A549 (cell line): ENCODE data around the gene MAP3K19. TPM values are rescaled to one million over a fixed set of nuclear protein-coding genes. Genes with fewer than 3 reads are reported as not detected.
A peak's percentile ranks its signal among the peaks of the same experiment; 100 is the strongest.

ENCODE experiments used
- ATAC-seq, 2 experiments: fragments of 200-7000 bp in 1 of 2; fragments of >200 bp in 1 of 2; cut with Nextera tagmentation in 1 of 2; cut with Tn5 transposase in 1 of 2; 3 replicates each; pipeline versions ENCODE4 v1.8.0 to v1.9.1; 2018 to 2020; ENCODE audit warnings: mild to moderate bottlenecking in 1 of 2, moderate library complexity in 1 of 2
- CTCF ChIA-PET: fragments of 300-600 bp; sonication (Branson Sonifier 250); formaldehyde crosslinking; extraction: SDS; loops from one replicate; lab custom pipeline; 2021; ENCODE audit warnings: antibody characterized with exemption, inconsistent platforms; lab: Yijun Ruan, JAX
- POLR2A ChIA-PET: fragments of 350-600 bp; formaldehyde crosslinking; extraction: SDS; loops from one replicate; lab custom pipeline; 2021; ENCODE audit warnings: antibody characterized with exemption, inconsistent platforms; lab: Yijun Ruan, JAX
- DNase-seq, 2 experiments: peaks; one replicate each; pipeline versions ENCODE4 v3.0.0 to v3.0.0-alpha.2; 2011 to 2016; ENCODE audit warnings: low read depth in 1 of 2, low spot score in 1 of 2
- FAIRE-seq: peaks from 2 replicates; lab custom pipeline; 2011; peaks lifted over from hg19 to GRCh38; lab: Jason Lieb, UNC
- H3K27ac ChIP-seq, 2 experiments: fragments of >200 bp; sonication (Bioruptor Twin); formaldehyde crosslinking; 3 replicates each; pipeline ENCODE4 v1.5.1; 2016 to 2017
- H3K4me1 ChIP-seq: fragments of >200 bp; sonication (Bioruptor Twin); formaldehyde crosslinking; 3 replicates; pipeline ENCODE4 v1.6.1; 2016
- H3K4me2 ChIP-seq: fragments of >200 bp; sonication (Bioruptor Twin); formaldehyde crosslinking; 3 replicates; pipeline ENCODE4 v1.6.1; 2016
- H3K4me3 ChIP-seq: fragments of >200 bp; sonication (Bioruptor Twin); formaldehyde crosslinking; 3 replicates; pipeline ENCODE4 v1.5.1; 2016
- H3K9me3 ChIP-seq: fragments of >200 bp; sonication (Bioruptor Twin); formaldehyde crosslinking; 3 replicates; pipeline ENCODE4 v1.6.1; 2016
- BCL3 ChIP-seq: fragments of >200 bp; sonication (Bioruptor Twin); formaldehyde crosslinking; IDR thresholded peaks from 3 replicates; pipeline ENCODE4 v1.6.1; 2016
- BHLHE40 ChIP-seq: IDR thresholded peaks from 2 replicates; pipeline ENCODE4 v1.6.1; 2012; ENCODE audit warnings: low read depth, low read length, inconsistent platforms
- CBX8 ChIP-seq: fragments of 200-600 bp; sonication (generic); IDR thresholded peaks from 2 replicates; pipeline ENCODE4 v1.6.1; 2016
- CHD2 ChIP-seq: fragments of 150-350 bp; IDR thresholded peaks from 2 replicates; pipeline ENCODE4 v1.6.1; 2014; ENCODE audit warnings: low read length; ENCODE audit not compliant: partially characterized antibody
- EHF ChIP-seq: fragments of 250-450 bp; sonication (Bioruptor Pico); IDR thresholded peaks from 2 replicates; pipeline ENCODE4 v1.5.0; 2020; ENCODE audit warnings: mild to moderate bottlenecking
- EHMT2 ChIP-seq: fragments of 200-600 bp; sonication (generic); IDR thresholded peaks from 2 replicates; pipeline ENCODE4 v1.6.1; 2016; ENCODE audit warnings: antibody characterized with exemption, low read depth, mild to moderate bottlenecking, moderate library complexity
- FOSB ChIP-seq: fragments of 250-450 bp; sonication (Bioruptor Pico); IDR thresholded peaks from 2 replicates; pipeline ENCODE4 v1.5.0; 2020; ENCODE audit warnings: mild to moderate bottlenecking, moderate library complexity
- FOXS1 ChIP-seq: fragments of 250-450 bp; sonication (Bioruptor Pico); IDR thresholded peaks from 2 replicates; pipeline ENCODE4 v1.5.0; 2020; ENCODE audit warnings: mild to moderate bottlenecking, moderate library complexity
- HOXA7 ChIP-seq: fragments of 250-450 bp; sonication (Bioruptor Pico); IDR thresholded peaks from 2 replicates; pipeline ENCODE4 v1.5.0; 2020; ENCODE audit warnings: mild to moderate bottlenecking, moderate library complexity
- MAX ChIP-seq: IDR thresholded peaks from 2 replicates; pipeline ENCODE4 v1.6.1; 2012
- MYC ChIP-seq: IDR thresholded peaks from 2 replicates; pipeline ENCODE4 v1.6.1; 2012; ENCODE audit warnings: mild to moderate bottlenecking, inconsistent platforms, low read length, improper control_type of control experiment, borderline replicate concordance
- NR3C1 ChIP-seq: fragments of >200 bp; sonication (Bioruptor Twin); formaldehyde crosslinking; IDR thresholded peaks from 3 replicates; pipeline ENCODE4 v1.6.1; 2017
- RAD21 ChIP-seq, 2 experiments: fragments of >200 bp in 1 of 2; sonication (Bioruptor Twin) in 1 of 2; formaldehyde crosslinking in 1 of 2; IDR thresholded peaks in 1 of 2; conservative IDR thresholded peaks in 1 of 2; 2 replicates in 1 of 2; 3 replicates in 1 of 2; pipeline ENCODE4 v1.6.1; 2012 to 2018; ENCODE audit warnings: inconsistent platforms in 1 of 2
- SMC3 ChIP-seq: fragments of >200 bp; sonication (Bioruptor Twin); formaldehyde crosslinking; IDR thresholded peaks from 3 replicates; pipeline ENCODE4 v1.6.1; 2018; ENCODE audit warnings: inconsistent platforms
- TP53 ChIP-seq: fragments of 250-450 bp; sonication (Bioruptor Pico); IDR thresholded peaks from 2 replicates; pipeline ENCODE4 v1.5.0; 2021; ENCODE audit warnings: mild to moderate bottlenecking, moderate library complexity
- ZC3H11A ChIP-seq: fragments of 450-650 bp; IDR thresholded peaks from 2 replicates; pipeline ENCODE4 v1.6.1; 2014; ENCODE audit warnings: antibody characterized with exemption, mild to moderate bottlenecking
- ZNF302 ChIP-seq: fragments of 250-450 bp; sonication (Bioruptor Pico); IDR thresholded peaks from 2 replicates; pipeline ENCODE4 v1.9.0; 2021; ENCODE audit warnings: inconsistent platforms, mild to moderate bottlenecking, moderate library complexity
- ZSCAN20 ChIP-seq: fragments of 250-450 bp; sonication (Bioruptor Pico); IDR thresholded peaks from 2 replicates; pipeline ENCODE4 v1.8.0; 2022; ENCODE audit warnings: mild to moderate bottlenecking, moderate library complexity
- WGBS: methylation state at CpG from one replicate; pipeline ENCODE4 v1.1.6; 2017; ENCODE audit errors: missing lambda C conversion rate; 5-methylcytosine and 5-hydroxymethylcytosine counted together
- polyA plus RNA-seq, 4 experiments: library from polyadenylated mRNA; depleted of rRNA in 3 of 4; stranded (reverse); fragments of >200 nt; fragmentation: RNase III in 1 of 4; extraction: RNeasy Plus Mini Kit Qiagen cat#74134 plus additional on column Dnase treatment in 1 of 4; gene quantifications; 2 replicates in 3 of 4; 3 replicates in 1 of 4; pipeline ENCODE4 v1.2.3, GENCODE V29; 2011 to 2017
- TF ChIP-seq, protein P1 (sequence below): IDR thresholded peaks from 2 replicates; pipeline ENCODE4 v1.6.1; 2012; ENCODE audit warnings: low read depth, borderline replicate concordance
- TF ChIP-seq, protein P2 (sequence below): fragments of >200 bp; sonication (Bioruptor Twin); formaldehyde crosslinking; IDR thresholded peaks from 3 replicates; pipeline ENCODE4 v1.5.1; 2016
- TF ChIP-seq, protein P3 (sequence below): fragments of 250-450 bp; sonication (Bioruptor Pico); IDR thresholded peaks from 2 replicates; pipeline ENCODE4 v1.5.0; 2021; ENCODE audit warnings: mild to moderate bottlenecking, moderate library complexity, borderline replicate concordance
- TF ChIP-seq, protein P4 (sequence below): IDR thresholded peaks from 2 replicates; pipeline ENCODE4 v1.6.1; 2012

The MAP3K19 gene
- polyA plus RNA-seq, 2 of the 4 experiments (the other 2 are of a cell fraction), result not detected

GRCh38 chr2:135004005-135004746, 43.1 kb downstream of the MAP3K19 start:
- CTCF ChIA-PET, result interaction anchor here (0.6 to 6.3 kb wide), 67 partner anchors 8 to 1386 kb away, joined by 3 to 79 read pairs (median 4); partner anchors contain the start of gene MAP3K19
- FAIRE-seq (no peak), DNase-seq (peak; percentile 63 to 64), ATAC-seq (peak; percentile 98 to 100)
- WGBS, result 13% methylated on average over 17 of the region's 17 CpGs
- Histone ChIP-seq H3K27ac (no peak overlapping the region), H3K4me2 (peak overlapping the region; percentile 54; the same call in 2 of the 3 replicates), H3K4me1 (no peaks in the 10 kb centered on the region; the same call in 2 of the 3 replicates), H3K4me3 (no peak overlapping the region), H3K9me3 (no peaks in the 10 kb centered on the region)
- TF ChIP-seq, protein P1, sequence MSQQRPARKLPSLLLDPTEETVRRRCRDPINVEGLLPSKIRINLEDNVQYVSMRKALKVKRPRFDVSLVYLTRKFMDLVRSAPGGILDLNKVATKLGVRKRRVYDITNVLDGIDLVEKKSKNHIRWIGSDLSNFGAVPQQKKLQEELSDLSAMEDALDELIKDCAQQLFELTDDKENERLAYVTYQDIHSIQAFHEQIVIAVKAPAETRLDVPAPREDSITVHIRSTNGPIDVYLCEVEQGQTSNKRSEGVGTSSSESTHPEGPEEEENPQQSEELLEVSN, result peak; percentile 82
- TF ChIP-seq ZSCAN20 (CRISPR knock-in tag) (no peak), RAD21 (conservative IDR thresholded peaks at IDR 0.05 in 1 of 2, IDR thresholded peaks at IDR 0.05 in 1 of 2) (peak; percentile 96 to 98), MAX (peak; percentile 86), SMC3 (peak; percentile 90)
- TF ChIP-seq, protein P2, sequence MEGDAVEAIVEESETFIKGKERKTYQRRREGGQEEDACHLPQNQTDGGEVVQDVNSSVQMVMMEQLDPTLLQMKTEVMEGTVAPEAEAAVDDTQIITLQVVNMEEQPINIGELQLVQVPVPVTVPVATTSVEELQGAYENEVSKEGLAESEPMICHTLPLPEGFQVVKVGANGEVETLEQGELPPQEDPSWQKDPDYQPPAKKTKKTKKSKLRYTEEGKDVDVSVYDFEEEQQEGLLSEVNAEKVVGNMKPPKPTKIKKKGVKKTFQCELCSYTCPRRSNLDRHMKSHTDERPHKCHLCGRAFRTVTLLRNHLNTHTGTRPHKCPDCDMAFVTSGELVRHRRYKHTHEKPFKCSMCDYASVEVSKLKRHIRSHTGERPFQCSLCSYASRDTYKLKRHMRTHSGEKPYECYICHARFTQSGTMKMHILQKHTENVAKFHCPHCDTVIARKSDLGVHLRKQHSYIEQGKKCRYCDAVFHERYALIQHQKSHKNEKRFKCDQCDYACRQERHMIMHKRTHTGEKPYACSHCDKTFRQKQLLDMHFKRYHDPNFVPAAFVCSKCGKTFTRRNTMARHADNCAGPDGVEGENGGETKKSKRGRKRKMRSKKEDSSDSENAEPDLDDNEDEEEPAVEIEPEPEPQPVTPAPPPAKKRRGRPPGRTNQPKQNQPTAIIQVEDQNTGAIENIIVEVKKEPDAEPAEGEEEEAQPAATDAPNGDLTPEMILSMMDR, result peak; percentile 92
- POLR2A ChIA-PET, result interaction anchor here (1.2 kb wide), 1 partner anchor 527 kb away, joined by 3 read pairs; the partner anchor contains the start of gene ZRANB3

DNA sequence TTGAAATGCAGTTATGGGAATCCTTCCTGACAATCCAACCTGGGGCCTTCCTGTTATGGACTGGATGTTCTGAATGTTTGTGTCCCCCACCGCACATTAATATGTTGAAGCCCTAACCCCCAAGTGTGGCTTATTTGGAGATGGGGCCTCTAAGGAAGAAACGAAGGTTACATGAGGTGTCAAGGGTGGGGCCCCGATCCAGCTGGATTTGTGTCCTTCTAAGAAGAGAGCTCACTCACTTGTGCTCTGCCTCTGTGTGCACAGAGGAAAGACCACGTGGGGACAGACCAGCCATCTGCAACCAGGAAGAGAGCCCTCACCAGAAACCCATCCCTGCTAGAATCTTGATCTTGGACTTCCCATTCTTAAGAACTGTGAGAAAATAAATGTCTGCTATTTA, 44.4 kb downstream of the MAP3K19 start:
- FAIRE-seq (no peak), ATAC-seq (no peak), DNase-seq (no peak)
- ChIA-PET CTCF (interaction anchor here (0.6 to 6.3 kb wide), 9 partner anchors 12 to 795 kb away, joined by 3 to 79 read pairs (median 9); no protein-coding TSS in a partner anchor), POLR2A (no interaction called here)
- WGBS, result 45% methylated on average over 4 of the region's 4 CpGs
- no peak overlapping the region for H3K4me2 ChIP-seq
- no peaks in the 10 kb centered on the region for H3K9me3 ChIP-seq
- TF ChIP-seq, protein P3, sequence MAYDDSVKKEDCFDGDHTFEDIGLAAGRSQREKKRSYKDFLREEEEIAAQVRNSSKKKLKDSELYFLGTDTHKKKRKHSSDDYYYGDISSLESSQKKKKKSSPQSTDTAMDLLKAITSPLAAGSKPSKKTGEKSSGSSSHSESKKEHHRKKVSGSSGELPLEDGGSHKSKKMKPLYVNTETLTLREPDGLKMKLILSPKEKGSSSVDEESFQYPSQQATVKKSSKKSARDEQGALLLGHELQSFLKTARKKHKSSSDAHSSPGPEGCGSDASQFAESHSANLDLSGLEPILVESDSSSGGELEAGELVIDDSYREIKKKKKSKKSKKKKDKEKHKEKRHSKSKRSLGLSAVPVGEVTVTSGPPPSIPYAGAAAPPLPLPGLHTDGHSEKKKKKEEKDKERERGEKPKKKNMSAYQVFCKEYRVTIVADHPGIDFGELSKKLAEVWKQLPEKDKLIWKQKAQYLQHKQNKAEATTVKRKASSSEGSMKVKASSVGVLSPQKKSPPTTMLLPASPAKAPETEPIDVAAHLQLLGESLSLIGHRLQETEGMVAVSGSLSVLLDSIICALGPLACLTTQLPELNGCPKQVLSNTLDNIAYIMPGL, result no peak
- TF ChIP-seq TP53, result no peak
- no peak for TF ChIP-seq FOXS1 (CRISPR knock-in tag)
- no peak for TF ChIP-seq FOSB (CRISPR knock-in tag)
- TF ChIP-seq, protein P4, sequence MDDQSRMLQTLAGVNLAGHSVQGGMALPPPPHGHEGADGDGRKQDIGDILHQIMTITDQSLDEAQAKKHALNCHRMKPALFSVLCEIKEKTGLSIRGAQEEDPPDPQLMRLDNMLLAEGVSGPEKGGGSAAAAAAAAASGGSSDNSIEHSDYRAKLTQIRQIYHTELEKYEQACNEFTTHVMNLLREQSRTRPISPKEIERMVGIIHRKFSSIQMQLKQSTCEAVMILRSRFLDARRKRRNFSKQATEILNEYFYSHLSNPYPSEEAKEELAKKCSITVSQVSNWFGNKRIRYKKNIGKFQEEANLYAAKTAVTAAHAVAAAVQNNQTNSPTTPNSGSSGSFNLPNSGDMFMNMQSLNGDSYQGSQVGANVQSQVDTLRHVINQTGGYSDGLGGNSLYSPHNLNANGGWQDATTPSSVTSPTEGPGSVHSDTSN, result no peak
- TF ChIP-seq, protein P1, result no peak
- TF ChIP-seq HOXA7 (CRISPR knock-in tag), result no peak
- no peak for TF ChIP-seq MAX
- TF ChIP-seq ZNF302 (CRISPR knock-in tag), result no peak
- TF ChIP-seq BCL3, result no peak
- no peak for TF ChIP-seq CHD2
- TF ChIP-seq ZC3H11A, result no peak
- TF ChIP-seq CBX8, result no peak
- TF ChIP-seq MYC, result no peak
- no peak for TF ChIP-seq BHLHE40
- no peak for TF ChIP-seq EHF (CRISPR knock-in tag)
- TF ChIP-seq EHMT2, result no peak
- no peak for TF ChIP-seq NR3C1
- no peaks in the 10 kb centered on the region; the same call in 2 of the 3 replicates for H3K4me1 ChIP-seq
- no peak overlapping the region for H3K27ac ChIP-seq
- no peak overlapping the region for H3K4me3 ChIP-seq
